Panc1 (cell line): ENCODE measurements around the gene VRTN. TPM values are rescaled to one million over a fixed set of nuclear protein-coding genes. Genes with fewer than 3 reads are reported as not detected.

Source experiments
- ATAC-seq: fragments of 200-7000 bp; cut with Tn5 transposase; 2 replicates; pipeline ENCODE4 v1.9.1; 2020; ENCODE audit warnings: mild to moderate bottlenecking, moderate library complexity
- Bru-seq: library from RNA; stranded (reverse); fragments of 400-500 nt; gene quantifications from one replicate; lab custom pipeline; 2021; lab: Mats Ljungman, UMichigan
- BruChase-seq, 2 experiments: library from RNA; stranded (reverse); fragments of 400-500 nt; gene quantifications; one replicate each; lab custom pipeline; 2021; lab: Mats Ljungman, UMichigan
- BruUV-seq: library from RNA; stranded (reverse); fragments of 400-500 nt; replicated peaks from 2 replicates; lab custom pipeline; 2021; lab: Mats Ljungman, UMichigan
- CTCF ChIA-PET: fragments of 300-600 bp; sonication (Branson Sonifier 250); formaldehyde crosslinking; loops from one replicate; lab custom pipeline; 2022; ENCODE audit warnings: antibody characterized with exemption; lab: Charles Lee
- POLR2A ChIA-PET: fragments of 300-600 bp; sonication (Branson Sonifier 250); formaldehyde crosslinking; loops from one replicate; lab custom pipeline; 2022; ENCODE audit warnings: antibody characterized with exemption; lab: Charles Lee
- DNase-seq: peaks from one replicate; pipeline ENCODE4 v3.0.0-alpha.2; 2010; ENCODE audit warnings: low read depth, low spot score
- H3K27ac ChIP-seq: 2 replicates; pipeline ENCODE4 v1.5.1; 2011; ENCODE audit warnings: mild to moderate bottlenecking, low read length, inconsistent platforms
- H3K27me3 ChIP-seq: fragments of 200-500 bp; sonication (Bioruptor generic); 2 replicates; pipeline ENCODE4 v1.6.0; 2014; ENCODE audit warnings: low read length, inconsistent platforms; ENCODE audit not compliant: control insufficient read depth, insufficient read depth
- H3K36me3 ChIP-seq: fragments of 200-500 bp; sonication (Bioruptor generic); 2 replicates; pipeline ENCODE4 v1.5.1; 2014; ENCODE audit warnings: inconsistent platforms, mild to moderate bottlenecking, low read length, moderate library complexity; ENCODE audit not compliant: control insufficient read depth, insufficient read depth
- H3K4me1 ChIP-seq: 2 replicates; pipeline ENCODE4 v1.5.1; 2011; ENCODE audit warnings: inconsistent platforms, mild to moderate bottlenecking, low read length, moderate library complexity; ENCODE audit not compliant: control insufficient read depth, insufficient read depth
- H3K4me3 ChIP-seq, 2 experiments: 2 replicates each; pipeline ENCODE4 v1.5.1; 2011 to 2012; ENCODE audit warnings: low read depth in 2 of 2, low read length in 2 of 2, mild to moderate bottlenecking in 2 of 2, inconsistent platforms in 1 of 2, moderate library complexity in 1 of 2
- H3K9me3 ChIP-seq: fragments of 200-500 bp; sonication (Bioruptor generic); 2 replicates; pipeline ENCODE4 v1.5.1; 2014; ENCODE audit warnings: low read depth, mild to moderate bottlenecking, inconsistent platforms, low read length, moderate library complexity; ENCODE audit not compliant: control insufficient read depth, insufficient read depth
- POLR2AphosphoS5 ChIP-seq: IDR thresholded peaks from 2 replicates; pipeline ENCODE4 v1.6.1; 2012; ENCODE audit warnings: mild to moderate bottlenecking, low read depth, low read length, moderate library complexity
- SIN3A ChIP-seq: IDR thresholded peaks from 2 replicates; pipeline ENCODE4 v1.6.1; 2012; ENCODE audit warnings: low read depth, mild to moderate bottlenecking, low read length, moderate library complexity, borderline replicate concordance; ENCODE audit not compliant: insufficient read depth
- TCF7L2 ChIP-seq: IDR thresholded peaks from 2 replicates; pipeline ENCODE4 v1.6.1; 2011; ENCODE audit warnings: mild to moderate bottlenecking, low read depth, low read length, inconsistent platforms
- in situ Hi-C: cut with HindIII; loops from 2 replicates; pipeline ENCODE4 v1.10.0; 2016; ENCODE audit warnings: low sequenced_read_pairs, low pct_unique_long_range_greater_than_20kb
- intact Hi-C: fragments of 100-400 bp; cut with micrococcal nuclease; formaldehyde crosslinking; loops from one replicate; pipeline ENCODE4 v1.10.0; 2022; ENCODE audit not compliant: unreplicated experiment
- long read RNA-seq: library from polyadenylated mRNA; unstranded; transcript quantifications from one replicate; pipeline ENCODE4 v2.0.0, GENCODE V29; 2021; ENCODE audit not compliant: unreplicated experiment
- polyA plus RNA-seq: library from polyadenylated mRNA; unstranded; fragments of >200 nt; gene quantifications from one replicate; pipeline ENCODE4 v1.2.1, GENCODE V29; 2012; ENCODE audit warnings: missing spikeins; ENCODE audit not compliant: insufficient read length
- total RNA-seq: library from RNA; stranded (reverse); gene quantifications from one replicate; pipeline ENCODE4 v1.2.1, GENCODE V29; 2021; ENCODE audit not compliant: unreplicated experiment
- TF ChIP-seq, protein P1 (sequence below), 2 experiments: IDR thresholded peaks; 2 replicates each; pipeline ENCODE4 v1.6.1; 2011 to 2012; ENCODE audit warnings: low read depth in 2 of 2, control low read depth in 1 of 2, low read length in 1 of 2, mild to moderate bottlenecking in 1 of 2, moderate library complexity in 1 of 2; ENCODE audit not compliant: insufficient read depth in 1 of 2
- TF ChIP-seq, protein P2 (sequence below): fragments of 450-650 bp; IDR thresholded peaks from 2 replicates; pipeline ENCODE4 v1.5.1; 2017; ENCODE audit warnings: mild to moderate bottlenecking

VRTN gene, protein sequence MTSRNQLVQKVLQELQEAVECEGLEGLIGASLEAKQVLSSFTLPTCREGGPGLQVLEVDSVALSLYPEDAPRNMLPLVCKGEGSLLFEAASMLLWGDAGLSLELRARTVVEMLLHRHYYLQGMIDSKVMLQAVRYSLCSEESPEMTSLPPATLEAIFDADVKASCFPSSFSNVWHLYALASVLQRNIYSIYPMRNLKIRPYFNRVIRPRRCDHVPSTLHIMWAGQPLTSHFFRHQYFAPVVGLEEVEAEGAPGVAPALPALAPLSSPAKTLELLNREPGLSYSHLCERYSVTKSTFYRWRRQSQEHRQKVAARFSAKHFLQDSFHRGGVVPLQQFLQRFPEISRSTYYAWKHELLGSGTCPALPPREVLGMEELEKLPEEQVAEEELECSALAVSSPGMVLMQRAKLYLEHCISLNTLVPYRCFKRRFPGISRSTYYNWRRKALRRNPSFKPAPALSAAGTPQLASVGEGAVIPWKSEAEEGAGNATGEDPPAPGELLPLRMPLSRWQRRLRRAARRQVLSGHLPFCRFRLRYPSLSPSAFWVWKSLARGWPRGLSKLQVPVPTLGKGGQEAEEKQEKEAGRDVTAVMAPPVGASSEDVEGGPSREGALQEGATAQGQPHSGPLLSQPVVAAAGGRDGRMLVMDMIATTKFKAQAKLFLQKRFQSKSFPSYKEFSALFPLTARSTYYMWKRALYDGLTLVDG
- total RNA-seq (not detected), Bru-seq, nascent RNA (not detected), BruChase-seq, experiment 1, labeled RNA remaining after a 2-hour chase (not detected), BruChase-seq, experiment 2, labeled RNA remaining after a 6-hour chase (not detected)
- not detected for polyA plus RNA-seq
- long read RNA-seq = 0 reads

DNA sequence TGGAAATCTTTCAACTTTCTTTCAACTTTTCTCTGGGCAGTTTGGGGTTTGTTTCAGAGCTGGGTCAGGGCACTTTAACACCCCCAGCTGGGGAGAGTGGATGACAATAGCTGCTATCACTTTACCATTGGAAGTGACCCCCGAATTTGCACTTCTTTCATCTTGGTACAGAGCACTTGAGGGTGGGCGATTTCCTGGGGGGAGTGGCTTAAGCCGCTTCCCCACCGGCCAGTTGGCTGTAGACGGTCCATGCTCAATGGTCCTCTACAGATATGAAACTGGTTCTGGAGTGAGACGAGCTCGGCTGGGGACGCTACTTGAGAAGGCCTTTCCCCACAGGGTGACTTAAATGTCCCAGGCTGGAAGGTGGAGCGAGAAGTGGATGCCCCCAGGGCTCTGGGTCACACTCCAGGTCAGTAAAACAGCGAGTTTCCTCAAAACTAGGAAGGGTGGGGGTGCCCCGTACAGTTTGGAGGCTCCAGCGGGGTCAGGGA is at the start of gene VRTN:
Gene VRTN (plus strand): TSS at position 231 of the 494 bp plus-strand sequence. CDS start 8,313 bp downstream, outside the sequence.
- BruUV-seq = no TSS peak
- TF ChIP-seq POLR2AphosphoS5 (no peak), TCF7L2 (no peak), SIN3A (no peak)
- TF ChIP-seq, protein P1, sequence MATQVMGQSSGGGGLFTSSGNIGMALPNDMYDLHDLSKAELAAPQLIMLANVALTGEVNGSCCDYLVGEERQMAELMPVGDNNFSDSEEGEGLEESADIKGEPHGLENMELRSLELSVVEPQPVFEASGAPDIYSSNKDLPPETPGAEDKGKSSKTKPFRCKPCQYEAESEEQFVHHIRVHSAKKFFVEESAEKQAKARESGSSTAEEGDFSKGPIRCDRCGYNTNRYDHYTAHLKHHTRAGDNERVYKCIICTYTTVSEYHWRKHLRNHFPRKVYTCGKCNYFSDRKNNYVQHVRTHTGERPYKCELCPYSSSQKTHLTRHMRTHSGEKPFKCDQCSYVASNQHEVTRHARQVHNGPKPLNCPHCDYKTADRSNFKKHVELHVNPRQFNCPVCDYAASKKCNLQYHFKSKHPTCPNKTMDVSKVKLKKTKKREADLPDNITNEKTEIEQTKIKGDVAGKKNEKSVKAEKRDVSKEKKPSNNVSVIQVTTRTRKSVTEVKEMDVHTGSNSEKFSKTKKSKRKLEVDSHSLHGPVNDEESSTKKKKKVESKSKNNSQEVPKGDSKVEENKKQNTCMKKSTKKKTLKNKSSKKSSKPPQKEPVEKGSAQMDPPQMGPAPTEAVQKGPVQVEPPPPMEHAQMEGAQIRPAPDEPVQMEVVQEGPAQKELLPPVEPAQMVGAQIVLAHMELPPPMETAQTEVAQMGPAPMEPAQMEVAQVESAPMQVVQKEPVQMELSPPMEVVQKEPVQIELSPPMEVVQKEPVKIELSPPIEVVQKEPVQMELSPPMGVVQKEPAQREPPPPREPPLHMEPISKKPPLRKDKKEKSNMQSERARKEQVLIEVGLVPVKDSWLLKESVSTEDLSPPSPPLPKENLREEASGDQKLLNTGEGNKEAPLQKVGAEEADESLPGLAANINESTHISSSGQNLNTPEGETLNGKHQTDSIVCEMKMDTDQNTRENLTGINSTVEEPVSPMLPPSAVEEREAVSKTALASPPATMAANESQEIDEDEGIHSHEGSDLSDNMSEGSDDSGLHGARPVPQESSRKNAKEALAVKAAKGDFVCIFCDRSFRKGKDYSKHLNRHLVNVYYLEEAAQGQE (IDR thresholded peaks at IDR 0.05; ENCODE audit: insufficient read depth in 1 of 2, low read depth in 2 of 2, low read length in 1 of 2) = no peak
- TF ChIP-seq, protein P2, sequence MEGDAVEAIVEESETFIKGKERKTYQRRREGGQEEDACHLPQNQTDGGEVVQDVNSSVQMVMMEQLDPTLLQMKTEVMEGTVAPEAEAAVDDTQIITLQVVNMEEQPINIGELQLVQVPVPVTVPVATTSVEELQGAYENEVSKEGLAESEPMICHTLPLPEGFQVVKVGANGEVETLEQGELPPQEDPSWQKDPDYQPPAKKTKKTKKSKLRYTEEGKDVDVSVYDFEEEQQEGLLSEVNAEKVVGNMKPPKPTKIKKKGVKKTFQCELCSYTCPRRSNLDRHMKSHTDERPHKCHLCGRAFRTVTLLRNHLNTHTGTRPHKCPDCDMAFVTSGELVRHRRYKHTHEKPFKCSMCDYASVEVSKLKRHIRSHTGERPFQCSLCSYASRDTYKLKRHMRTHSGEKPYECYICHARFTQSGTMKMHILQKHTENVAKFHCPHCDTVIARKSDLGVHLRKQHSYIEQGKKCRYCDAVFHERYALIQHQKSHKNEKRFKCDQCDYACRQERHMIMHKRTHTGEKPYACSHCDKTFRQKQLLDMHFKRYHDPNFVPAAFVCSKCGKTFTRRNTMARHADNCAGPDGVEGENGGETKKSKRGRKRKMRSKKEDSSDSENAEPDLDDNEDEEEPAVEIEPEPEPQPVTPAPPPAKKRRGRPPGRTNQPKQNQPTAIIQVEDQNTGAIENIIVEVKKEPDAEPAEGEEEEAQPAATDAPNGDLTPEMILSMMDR = no peak
- in situ Hi-C loops (no loop called here), intact Hi-C loops (no loop called here)
- no peaks in the 10 kb centered on the region for H3K36me3 ChIP-seq
- CTCF ChIA-PET = no interaction called here
- no peaks in the 10 kb centered on the region for H3K4me1 ChIP-seq
- POLR2A ChIA-PET = no interaction called here
- DNase-seq (no peak), ATAC-seq (no peak)
- H3K27me3 ChIP-seq = no peaks in the 10 kb centered on the region
- H3K27ac ChIP-seq = no peak within 1 kb of the TSS
- no peaks in the 10 kb centered on the region for H3K9me3 ChIP-seq
- no peak within 1 kb of the TSS for H3K4me3 ChIP-seq

DNA sequence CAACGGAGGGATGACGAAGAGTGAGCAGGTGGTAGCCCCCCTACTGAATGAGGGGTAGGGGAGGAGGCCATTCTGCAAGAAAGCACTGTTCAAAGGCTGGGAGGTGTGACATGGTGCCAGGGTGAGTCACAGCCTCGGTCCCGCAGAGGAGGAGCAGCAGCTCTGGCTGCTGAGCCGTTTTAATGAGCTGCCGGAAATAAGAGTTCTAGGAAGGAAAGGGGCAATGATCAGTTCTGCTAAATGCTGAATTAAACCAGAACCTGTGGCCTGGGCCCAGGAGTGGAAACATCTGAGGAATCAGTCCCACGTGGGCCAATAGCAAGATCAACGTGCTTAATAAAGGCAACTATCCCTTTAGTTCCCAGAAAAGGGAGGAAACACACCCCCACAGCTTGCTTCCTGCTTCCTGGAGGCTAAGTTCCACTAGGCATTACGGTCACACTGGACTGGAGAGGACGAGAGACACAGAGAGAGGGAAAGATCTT is 49.2 kb upstream of the VRTN start:
- no peak overlapping the region for H3K27ac ChIP-seq
- ChIA-PET CTCF (interaction anchor here (0.6 kb wide), 1 partner anchor 8 kb away, joined by 6 read pairs; no protein-coding TSS in a partner anchor), POLR2A (interaction anchor here (0.6 kb wide), 2 partner anchors 25 to 180 kb away, joined by 3 to 8 read pairs; no protein-coding TSS in a partner anchor)
- no peaks in the 10 kb centered on the region for H3K9me3 ChIP-seq
- no TSS peak for BruUV-seq
- in situ Hi-C loops (no loop called here), intact Hi-C loops (no loop called here)
- DNase-seq = no peak
- H3K27me3 ChIP-seq = no peaks in the 10 kb centered on the region
- H3K4me3 ChIP-seq = no peak overlapping the region
- peaks cover 3% of the 10 kb centered on the region; the same call in 1 of the 2 replicates for H3K36me3 ChIP-seq
- H3K4me1 ChIP-seq = no peaks in the 10 kb centered on the region
- ATAC-seq = no peak
- no peak for TF ChIP-seq SIN3A
- TF ChIP-seq, protein P2 = no peak
- TF ChIP-seq TCF7L2 = no peak
- no peak for TF ChIP-seq POLR2AphosphoS5
- TF ChIP-seq, protein P1 (IDR thresholded peaks at IDR 0.05; ENCODE audit: insufficient read depth in 1 of 2, low read depth in 2 of 2, low read length in 1 of 2) = no peak
